Upper lobe of left lung (tissue), 6 donors: ENCODE results near the gene KCNMA1. TPM values are rescaled to one million over a fixed set of nuclear protein-coding genes. Genes with fewer than 3 reads are reported as not detected.
A peak's percentile ranks its signal among the peaks of the same experiment; 100 is the strongest.

Experiments used
- ATAC-seq, 2 donors: fragments of 200-7000 bp; cut with Tn5 transposase; one replicate each; pipeline ENCODE4 v1.9.1; 2022; ENCODE audit warnings: mild to moderate bottlenecking in 2 of 2, moderate library complexity in 2 of 2; ENCODE audit not compliant: low FRiP score in 2 of 2
- DNase-seq, 2 donors: peaks; one replicate each; pipeline ENCODE4 v3.0.0-alpha.2; 2019 to 2020
- H3K27ac ChIP-seq, 4 donors: fragments of 200-600 bp; sonication (generic); one replicate each; pipeline ENCODE4 v1.5.1; 2016 to 2019
- H3K27me3 ChIP-seq, 4 donors: fragments of 200-600 bp; sonication (generic); one replicate each; pipeline ENCODE4 v1.5.1; 2017 to 2019
- H3K36me3 ChIP-seq, 4 donors: fragments of 200-600 bp; sonication (generic); one replicate each; pipeline ENCODE4 v1.5.1; 2016 to 2019
- H3K4me1 ChIP-seq, 4 donors: fragments of 200-600 bp; sonication (generic); one replicate each; pipeline ENCODE4 v1.5.1; 2018 to 2019
- H3K4me3 ChIP-seq, 4 donors: fragments of 200-600 bp; sonication (generic); one replicate each; pipeline ENCODE4 v1.5.1; 2017 to 2019; ENCODE audit warnings: mild to moderate bottlenecking in 2 of 4, moderate library complexity in 1 of 4
- H3K9me3 ChIP-seq, 4 donors: fragments of 200-600 bp; sonication (generic); one replicate each; pipeline ENCODE4 v1.5.1; 2018 to 2019
- CTCF ChIP-seq, 6 experiments: fragments of 450-650 bp in 4 of 6; fragments of 200-600 bp in 2 of 6; sonication (generic) in 2 of 6; IDR thresholded peaks; one replicate each; pipeline ENCODE4 v1.5.1; 2016 to 2019; ENCODE audit warnings: antibody characterized with exemption in 6 of 6
- EP300 ChIP-seq, 4 donors: sonication (generic); formaldehyde crosslinking; IDR thresholded peaks; one replicate each; pipeline ENCODE4 v1.5.1; 2017; ENCODE audit warnings: antibody characterized with exemption in 4 of 4, control low read depth in 2 of 4
- POLR2A ChIP-seq, 4 donors: fragments of 450-650 bp; IDR thresholded peaks; one replicate each; pipeline ENCODE4 v1.5.1; 2016 to 2017; ENCODE audit warnings: antibody characterized with exemption in 4 of 4, mild to moderate bottlenecking in 2 of 4
- POLR2AphosphoS5 ChIP-seq, 2 donors: sonication (generic); formaldehyde crosslinking; IDR thresholded peaks; one replicate each; pipeline ENCODE4 v1.5.1; 2017; ENCODE audit warnings: antibody characterized with exemption in 2 of 2
- WGBS, 2 donors: methylation state at CpG; one replicate each; pipeline ENCODE4 v1.1.5; 2017 to 2018; 5-methylcytosine and 5-hydroxymethylcytosine counted together
- total RNA-seq, 6 donors: library from RNA; depleted of rRNA in 4 of 6; stranded (reverse); fragments of >200 nt in 4 of 6; gene quantifications; one replicate each; pipeline versions ENCODE4 v1.1.0 to v1.2.1, GENCODE V29; 2016 to 2021
- donor health status: DM: no; HTN: no; CAD: no; lungs with moderate emphysema.
- donor health status: DM: no; HTN: yes; CAD: no; lungs with severe emphysema.

KCNMA1 gene
- total RNA-seq, 6 donors from 2014 or later, result 5.8 to 107 (median 22.0) TPM

GRCh38 chr10:76871697-76872295 lies 765.8 kb downstream of the KCNMA1 start:
- Histone ChIP-seq H3K27ac (no peak overlapping the region), H3K4me1 (no peaks in the 10 kb centered on the region), H3K4me3 (no peak overlapping the region), H3K36me3 (no peaks in the 10 kb centered on the region), H3K9me3 (no peaks in the 10 kb centered on the region), H3K27me3 (no peaks in the 10 kb centered on the region)
- DNase-seq, result no peak
- no peak for TF ChIP-seq POLR2AphosphoS5 (IDR thresholded peaks at IDR 0.05)
- TF ChIP-seq CTCF (IDR thresholded peaks at IDR 0.05), result no peak
- no peak for TF ChIP-seq POLR2A (IDR thresholded peaks at IDR 0.05)
- TF ChIP-seq EP300 (IDR thresholded peaks at IDR 0.05), result no peak
- WGBS, 2 donors, result 84 to 89% methylated on average over 2 of the region's 2 CpGs
- no peak for ATAC-seq

- Histone ChIP-seq H3K9me3 (no peaks in the 10 kb centered on the region), H3K27ac (no peak overlapping the region), H3K36me3 (no peaks in the 10 kb centered on the region), H3K27me3 (no peaks in the 10 kb centered on the region), H3K4me3 (no peak overlapping the region), H3K4me1 (no peaks in the 10 kb centered on the region)
- no peak for ATAC-seq
- 77 to 82% methylated on average over 10 of the region's 10 CpGs for WGBS, 2 donors
- no peak for TF ChIP-seq POLR2A (IDR thresholded peaks at IDR 0.05)
- TF ChIP-seq POLR2AphosphoS5 (IDR thresholded peaks at IDR 0.05), result no peak
- no peak for TF ChIP-seq CTCF (IDR thresholded peaks at IDR 0.05)
- no peak for TF ChIP-seq EP300 (IDR thresholded peaks at IDR 0.05)
- DNase-seq, result peak in 1 of 2 donors; percentile 22
These were observed 767.7 kb downstream of the KCNMA1 start for GRCh38 chr10:76869931-76870330.

- Histone ChIP-seq H3K27me3 (no peaks in the 10 kb centered on the region), H3K27ac (no peak overlapping the region), H3K4me3 (no peak overlapping the region), H3K36me3 (no peaks in the 10 kb centered on the region), H3K4me1 (no peaks in the 10 kb centered on the region), H3K9me3 (no peaks in the 10 kb centered on the region)
- ATAC-seq (peak in 1 of 2 donors; percentile 79), DNase-seq (no peak)
- WGBS, 2 donors, result 71 to 80% methylated on average over 4 of the region's 4 CpGs
- TF ChIP-seq POLR2A (IDR thresholded peaks at IDR 0.05) (no peak), POLR2AphosphoS5 (IDR thresholded peaks at IDR 0.05) (no peak), CTCF (IDR thresholded peaks at IDR 0.05) (no peak), EP300 (IDR thresholded peaks at IDR 0.05) (no peak)
These were observed 769.3 kb downstream of the KCNMA1 start for GRCh38 chr10:76868098-76868977.

GRCh38 chr10:76866841-76867586 lies 770.6 kb downstream of the KCNMA1 start:
- Histone ChIP-seq H3K27me3 (no peaks in the 10 kb centered on the region), H3K4me1 (no peaks in the 10 kb centered on the region), H3K9me3 (no peaks in the 10 kb centered on the region), H3K4me3 (no peak overlapping the region), H3K36me3 (no peaks in the 10 kb centered on the region), H3K27ac (no peak overlapping the region)
- ATAC-seq (no peak), DNase-seq (no peak)
- no peak for TF ChIP-seq POLR2AphosphoS5 (IDR thresholded peaks at IDR 0.05)
- WGBS, 2 donors, result 95% methylated on average over 4 of the region's 4 CpGs

GRCh38 chr10:76864922-76865321 lies 772.7 kb downstream of the KCNMA1 start:
- ATAC-seq, result no peak
- Histone ChIP-seq H3K27ac (no peak overlapping the region), H3K4me3 (no peak overlapping the region), H3K27me3 (no peaks in the 10 kb centered on the region), H3K9me3 (no peaks in the 10 kb centered on the region), H3K36me3 (no peaks in the 10 kb centered on the region), H3K4me1 (no peaks in the 10 kb centered on the region)
- WGBS, 2 donors, result 86% methylated on average over 1 of the region's 1 CpG
- DNase-seq, result no peak
- TF ChIP-seq CTCF (IDR thresholded peaks at IDR 0.05) (no peak), EP300 (IDR thresholded peaks at IDR 0.05) (no peak), POLR2A (IDR thresholded peaks at IDR 0.05) (no peak), POLR2AphosphoS5 (IDR thresholded peaks at IDR 0.05) (no peak)
